Endothelial cell of umbilical vein (primary cell): ENCODE data around the gene CEACAM4. TPM values are rescaled to one million over a fixed set of nuclear protein-coding genes. Genes with fewer than 3 reads are reported as not detected.

ENCODE experiments used
- BruUV-seq: library from RNA; stranded (reverse); fragments of 400-500 nt; replicated peaks from 2 replicates; lab custom pipeline; 2021; lab: Mats Ljungman, UMichigan
- CTCF ChIA-PET: fragments of 300-600, 350-600 bp; sonication (Branson Sonifier 250); formaldehyde crosslinking; loops from one replicate; lab custom pipeline; 2021; ENCODE audit warnings: antibody characterized with exemption, inconsistent platforms; lab: Charles Lee
- POLR2A ChIA-PET: fragments of 300-600, 350-600 bp; sonication (Branson Sonifier 250); formaldehyde crosslinking; loops from one replicate; lab custom pipeline; 2021; ENCODE audit warnings: antibody characterized with exemption, inconsistent platforms; lab: Charles Lee
- DNase-seq: peaks from one replicate; pipeline ENCODE4 v3.0.0-alpha.2; 2011; ENCODE audit warnings: low read depth, low spot score
- FAIRE-seq: peaks from 2 replicates; lab custom pipeline; 2011; peaks lifted over from hg19 to GRCh38; lab: Jason Lieb, UNC
- H2AFZ ChIP-seq: 2 replicates; pipeline ENCODE4 v1.6.0; 2012; ENCODE audit warnings: low read depth, low read length, control low read depth, inconsistent platforms
- H3K27ac ChIP-seq: 2 replicates; pipeline ENCODE4 v1.5.1; 2011; ENCODE audit warnings: low read depth, mild to moderate bottlenecking, control low read depth, low read length, moderate library complexity; ENCODE audit not compliant: insufficient read depth
- H3K27me3 ChIP-seq, 2 experiments: 2 replicates each; pipeline versions ENCODE4 v1.6.0 to v1.6.1; 2011; ENCODE audit warnings: low read length in 2 of 2, mixed read lengths in 1 of 2; ENCODE audit not compliant: control insufficient read depth in 2 of 2, insufficient read depth in 2 of 2
- H3K36me3 ChIP-seq, 2 experiments: 2 replicates in 1 of 2; 3 replicates in 1 of 2; pipeline ENCODE4 v1.5.1; 2011; ENCODE audit warnings: low read length in 2 of 2, mild to moderate bottlenecking in 1 of 2, moderate library complexity in 1 of 2; ENCODE audit not compliant: control insufficient read depth in 2 of 2, insufficient read depth in 2 of 2; ENCODE audit errors: extremely low read depth in 1 of 2
- H3K4me1 ChIP-seq: 3 replicates; pipeline ENCODE4 v1.5.1; 2011; ENCODE audit warnings: mild to moderate bottlenecking, low read length; ENCODE audit not compliant: control insufficient read depth, insufficient read depth; ENCODE audit errors: extremely low read depth
- H3K4me2 ChIP-seq: 2 replicates; pipeline ENCODE4 v1.6.1; 2011; ENCODE audit warnings: low read length, control low read depth, mixed read lengths; ENCODE audit not compliant: insufficient read depth
- H3K4me3 ChIP-seq, 3 experiments: fragments of 200-600 bp in 1 of 3; sonication (generic), shearing (Covaris generic) in 1 of 3; replicated peaks in 1 of 3; 2 replicates each; pipeline ENCODE4 v1.5.1; 2011 to 2016; ENCODE audit warnings: control low read depth in 3 of 3, low read length in 3 of 3, mild to moderate bottlenecking in 2 of 3, inconsistent platforms in 1 of 3, low read depth in 1 of 3, moderate library complexity in 1 of 3; ENCODE audit not compliant: insufficient read depth in 1 of 3
- H3K79me2 ChIP-seq: 2 replicates; pipeline ENCODE4 v1.6.0; 2012; ENCODE audit warnings: low read length, inconsistent platforms; ENCODE audit not compliant: control insufficient read depth, insufficient read depth
- H3K9ac ChIP-seq: replicated peaks from 2 replicates; pipeline ENCODE3; 2011; ENCODE audit warnings: low read length, control low read depth; ENCODE audit not compliant: insufficient read depth; ENCODE audit errors: extremely low read depth
- H3K9me1 ChIP-seq: replicated peaks from 3 replicates; pipeline ENCODE4 v1.6.0; 2011; ENCODE audit warnings: mild to moderate bottlenecking, low read length; ENCODE audit not compliant: control insufficient read depth, insufficient read depth; ENCODE audit errors: extremely low read depth
- H3K9me3 ChIP-seq: replicated peaks from 2 replicates; pipeline ENCODE4 v1.5.1; 2012; ENCODE audit warnings: low read length, inconsistent platforms; ENCODE audit not compliant: control insufficient read depth, insufficient read depth
- H4K20me1 ChIP-seq: replicated peaks from 2 replicates; pipeline ENCODE3; 2011; ENCODE audit warnings: mild to moderate bottlenecking, low read length; ENCODE audit not compliant: control insufficient read depth, insufficient read depth; ENCODE audit errors: extremely low read depth
- CTCF ChIP-seq, 2 donors: IDR thresholded peaks; 1 replicate in 1 of 2; 2 replicates in 1 of 2; pipeline ENCODE4 v1.5.1; 2011; ENCODE audit warnings: low read length in 2 of 2, mild to moderate bottlenecking in 2 of 2, moderate library complexity in 2 of 2, control low read depth in 1 of 2, inconsistent platforms in 1 of 2, low read depth in 1 of 2; ENCODE audit not compliant: insufficient read depth in 1 of 2; ENCODE audit errors: extremely low read depth in 1 of 2
- GATA2 ChIP-seq: IDR thresholded peaks from 2 replicates; pipeline ENCODE4 v1.7.0; 2011; ENCODE audit warnings: low read depth, mild to moderate bottlenecking, moderate library complexity, mixed read lengths, low read length; ENCODE audit not compliant: insufficient read length, insufficient read depth
- MAX ChIP-seq: IDR thresholded peaks from 2 replicates; pipeline ENCODE4 v1.6.1; 2011; ENCODE audit not compliant: insufficient read depth, insufficient read length
- POLR2A ChIP-seq: IDR thresholded peaks from 2 replicates; pipeline ENCODE4 v1.6.1; 2012; ENCODE audit warnings: low read depth, mild to moderate bottlenecking, control low read depth, low read length
- POLR2AphosphoS5 ChIP-seq: IDR thresholded peaks from 2 replicates; pipeline ENCODE4 v1.6.1; 2012; ENCODE audit warnings: low read depth, mild to moderate bottlenecking, control low read depth, low read length, moderate library complexity; ENCODE audit not compliant: insufficient read depth
- dilution Hi-C: fragments of 300-500 bp; cut with MboI; formaldehyde crosslinking; loops from one replicate; pipeline ENCODE4 v1.15.0; 2019; ENCODE audit warnings: low sequenced_read_pairs; ENCODE audit not compliant: extremely low pct_ligation_motif_present
- intact Hi-C: fragments of 100-400 bp; cut with micrococcal nuclease; formaldehyde crosslinking; loops from one replicate; pipeline ENCODE4 v1.10.0; 2022
- polyA plus RNA-seq, 4 experiments: library from polyadenylated mRNA; depleted of rRNA in 3 of 4; stranded (reverse) in 3 of 4; unstranded in 1 of 4; fragments of >200 nt; gene quantifications; 2 replicates each; pipeline versions ENCODE4 v1.2.1 to v1.2.3, GENCODE V29; 2011 to 2012; ENCODE audit warnings: missing spikeins in 1 of 4
- total RNA-seq: library from RNA; stranded (reverse); gene quantifications from 2 replicates; pipeline ENCODE4 v1.2.3, GENCODE V29; 2021

Gene CEACAM4
- total and polyA plus RNA-seq, 2 donors (not counting 3 experiments of a cell fraction or from before 2014, with no cell fraction given), result not detected

GRCh38 chr19:41617941-41618730, 8.7 kb downstream of the CEACAM4 start:
- POLR2A ChIA-PET, result no interaction called here
- Histone ChIP-seq H3K4me2 (no peak overlapping the region), H3K4me1 (no peaks in the 10 kb centered on the region), H3K79me2 (no peaks in the 10 kb centered on the region), H3K27ac (no peak overlapping the region), H3K9ac (no peak overlapping the region), H3K36me3 (no peaks in the 10 kb centered on the region), H3K9me3 (no peaks in the 10 kb centered on the region), H3K27me3 (no peaks in the 10 kb centered on the region), H3K4me3 (no peak overlapping the region), H3K9me1 (no peaks in the 10 kb centered on the region), H4K20me1 (no peaks in the 10 kb centered on the region), H2AFZ (no peak overlapping the region)
- DNase-seq (no peak), FAIRE-seq (no peak)
- dilution Hi-C loops, result no loop called here
- CTCF ChIA-PET, result interaction anchor here (1.1 kb wide), 1 partner anchor 21 kb away, joined by 3 read pairs; no protein-coding TSS in a partner anchor
- intact Hi-C loops, result no loop called here
- BruUV-seq, result no TSS peak
- TF ChIP-seq MAX, result no peak
- TF ChIP-seq GATA2, result no peak
- no peak for TF ChIP-seq POLR2AphosphoS5

GRCh38 chr19:41616792-41617621, 9.9 kb downstream of the CEACAM4 start:
- no peaks in the 10 kb centered on the region for H4K20me1 ChIP-seq
- no TSS peak for BruUV-seq
- FAIRE-seq, result peak; percentile 67
- H3K27me3 ChIP-seq, result no peaks in the 10 kb centered on the region
- no peaks in the 10 kb centered on the region for H3K4me1 ChIP-seq
- dilution Hi-C loops, result no loop called here
- DNase-seq, result peak; percentile 19
- H2AFZ ChIP-seq, result no peak overlapping the region
- CTCF ChIA-PET, result interaction anchor here (1.1 kb wide), 1 partner anchor 20 kb away, joined by 3 read pairs; no protein-coding TSS in a partner anchor
- no peaks in the 10 kb centered on the region for H3K36me3 ChIP-seq
- intact Hi-C loops, result no loop called here
- POLR2A ChIA-PET, result no interaction called here
- H3K9ac ChIP-seq, result no peak overlapping the region
- H3K9me1 ChIP-seq, result no peaks in the 10 kb centered on the region
- H3K4me2 ChIP-seq, result no peak overlapping the region
- TF ChIP-seq POLR2A (no peak), CTCF (IDR thresholded peaks at IDR 0.05; ENCODE audit: extremely low read depth in 1 of 2, insufficient read depth in 1 of 2, low read depth in 1 of 2, low read length in 2 of 2) (peak in 1 of 2 donors; percentile 4)
- no peak overlapping the region for H3K27ac ChIP-seq
- no peak overlapping the region for H3K4me3 ChIP-seq
- H3K79me2 ChIP-seq, result no peaks in the 10 kb centered on the region
- H3K9me3 ChIP-seq, result no peaks in the 10 kb centered on the region
